CD4-positive, alpha-beta T cell (primary cell): ENCODE data around the gene RARG. TPM values are rescaled to one million over a fixed set of nuclear protein-coding genes. Genes with fewer than 3 reads are reported as not detected.
"Not testable (repeated sequence)": the region's sequence is repeated elsewhere in the genome, so short reads cannot be mapped to it uniquely, and the experiment has no call there.

Source experiments
- ATAC-seq: fragments of 200-7000 bp; cut with Tn5 transposase; one replicate; pipeline ENCODE4 v1.10.0; 2022; ENCODE audit warnings: mild to moderate bottlenecking; ENCODE audit not compliant: poor library complexity
- CTCF ChIA-PET: fragments of 350-600 bp; sonication (Branson Sonifier 250); formaldehyde crosslinking; loops from one replicate; lab custom pipeline; 2021; ENCODE audit warnings: antibody characterized with exemption, inconsistent platforms; lab: Charles Lee
- POLR2A ChIA-PET: fragments of 350-600 bp; sonication (Branson Sonifier 250); formaldehyde crosslinking; loops from one replicate; lab custom pipeline; 2021; ENCODE audit warnings: antibody characterized with exemption, inconsistent platforms; lab: Charles Lee
- DNase-seq, 14 experiments: peaks; one replicate each; pipeline ENCODE4 v3.0.0-alpha.2; 2013 to 2020; ENCODE audit warnings: mixed read lengths in 2 of 14
- H3K27ac ChIP-seq, 2 donors: one replicate each; pipeline versions ENCODE4 v1.5.1 to v1.7.0; 2013; ENCODE audit warnings: low read length in 2 of 2, low read depth in 1 of 2, mild to moderate bottlenecking in 1 of 2
- H3K27me3 ChIP-seq, 2 experiments: 1 replicate in 1 of 2; 2 replicates in 1 of 2; pipeline versions ENCODE4 v1.6.1 to v1.7.0; 2013; ENCODE audit warnings: low read length in 2 of 2, control low read depth in 1 of 2, mild to moderate bottlenecking in 1 of 2, moderate library complexity in 1 of 2; ENCODE audit not compliant: insufficient read depth in 2 of 2, control insufficient read depth in 1 of 2
- H3K36me3 ChIP-seq: one replicate; pipeline ENCODE4 v1.6.1; 2013; ENCODE audit warnings: low read length, control low read depth; ENCODE audit not compliant: insufficient read depth
- H3K4me1 ChIP-seq: one replicate; pipeline ENCODE4 v1.6.1; 2013; ENCODE audit warnings: low read length, control low read depth; ENCODE audit not compliant: insufficient read depth
- H3K4me3 ChIP-seq: one replicate; pipeline ENCODE4 v1.5.1; 2013; ENCODE audit warnings: mild to moderate bottlenecking, low read length, moderate library complexity
- H3K9me3 ChIP-seq, 2 experiments: 1 replicate in 1 of 2; 2 replicates in 1 of 2; pipeline versions ENCODE4 v1.6.1 to v1.7.0; 2013; ENCODE audit warnings: low read length in 2 of 2, mild to moderate bottlenecking in 2 of 2, control low read depth in 1 of 2, moderate library complexity in 1 of 2; ENCODE audit not compliant: control insufficient read depth in 1 of 2, insufficient read depth in 1 of 2
- H3K27ac Mint-ChIP-seq: one replicate; pipeline ENCODE4 v1.8.0; 2020; ENCODE audit warnings: mixed read lengths
- H3K27me3 Mint-ChIP-seq: one replicate; pipeline ENCODE4 v1.8.0; 2021; ENCODE audit warnings: mixed read lengths
- H3K36me3 Mint-ChIP-seq: one replicate; pipeline ENCODE4 v1.8.0; 2021; ENCODE audit warnings: low read depth, mixed read lengths
- H3K4me1 Mint-ChIP-seq: one replicate; pipeline ENCODE4 v1.8.0; 2021; ENCODE audit warnings: low read depth, mixed read lengths
- H3K4me3 Mint-ChIP-seq: one replicate; pipeline ENCODE4 v1.8.0; 2020; ENCODE audit warnings: mild to moderate bottlenecking, mixed read lengths
- H3K9me3 Mint-ChIP-seq: one replicate; pipeline ENCODE4 v1.8.0; 2020; ENCODE audit warnings: mixed read lengths
- intact Hi-C, 2 experiments: fragments of 100-400 bp; cut with DNase I in 1 of 2; cut with micrococcal nuclease in 1 of 2; formaldehyde crosslinking; loops; one replicate each; pipeline versions ENCODE4 v1.15.1 to v1.9.0; 2023 to 2025; cut with DNase I, micrococcal nuclease
- total RNA-seq, 174 experiments: library from RNA in 2 of 174; stranded (reverse) in 2 of 174; gene quantifications; one replicate each; pipeline ENCODE4 v1.2.3 and lab custom pipeline; 2021 to 2026
- TF ChIP-seq, protein P1 (sequence below): fragments of 200-600 bp; IDR thresholded peaks from one replicate; pipeline ENCODE4 v1.8.0; 2022; ENCODE audit warnings: antibody characterized with exemption, mild to moderate bottlenecking

RARG gene
- total RNA-seq, 2 experiments from 2014 or later: 14.0 to 15.8 TPM

- Histone ChIP-seq H3K27ac (peak overlapping the region; percentile 87 to 92), H3K27me3 (no peaks in the 10 kb centered on the region), H3K4me3 (peak overlapping the region; percentile 94), H3K4me1 (peaks cover 49% of the 10 kb centered on the region), H3K9me3 (no peaks in the 10 kb centered on the region), H3K36me3 (peaks cover 31% of the 10 kb centered on the region)
- Mint-ChIP-seq H3K4me3 (peak overlapping the region; percentile 98), H3K9me3 (no peaks in the 10 kb centered on the region), H3K36me3 (peaks cover 47% of the 10 kb centered on the region), H3K27me3 (no peaks in the 10 kb centered on the region), H3K4me1 (peaks cover 51% of the 10 kb centered on the region), H3K27ac (peak overlapping the region; percentile 94)
- DNase-seq (no peak), ATAC-seq (peak; percentile 1)
- intact Hi-C loops: loop anchor here (1.0 to 5.0 kb wide), 4 partner anchors 19 to 89 kb away; partner anchors contain the start of gene ESPL1 (in 1 of the 2)
- CTCF ChIA-PET: interaction anchor here (0.7 to 4.0 kb wide), 11 partner anchors 10 to 496 kb away, joined by 3 to 23 read pairs (median 3); partner anchors contain the start of genes AAAS, ATP5MC2 and ESPL1
- TF ChIP-seq, protein P1, sequence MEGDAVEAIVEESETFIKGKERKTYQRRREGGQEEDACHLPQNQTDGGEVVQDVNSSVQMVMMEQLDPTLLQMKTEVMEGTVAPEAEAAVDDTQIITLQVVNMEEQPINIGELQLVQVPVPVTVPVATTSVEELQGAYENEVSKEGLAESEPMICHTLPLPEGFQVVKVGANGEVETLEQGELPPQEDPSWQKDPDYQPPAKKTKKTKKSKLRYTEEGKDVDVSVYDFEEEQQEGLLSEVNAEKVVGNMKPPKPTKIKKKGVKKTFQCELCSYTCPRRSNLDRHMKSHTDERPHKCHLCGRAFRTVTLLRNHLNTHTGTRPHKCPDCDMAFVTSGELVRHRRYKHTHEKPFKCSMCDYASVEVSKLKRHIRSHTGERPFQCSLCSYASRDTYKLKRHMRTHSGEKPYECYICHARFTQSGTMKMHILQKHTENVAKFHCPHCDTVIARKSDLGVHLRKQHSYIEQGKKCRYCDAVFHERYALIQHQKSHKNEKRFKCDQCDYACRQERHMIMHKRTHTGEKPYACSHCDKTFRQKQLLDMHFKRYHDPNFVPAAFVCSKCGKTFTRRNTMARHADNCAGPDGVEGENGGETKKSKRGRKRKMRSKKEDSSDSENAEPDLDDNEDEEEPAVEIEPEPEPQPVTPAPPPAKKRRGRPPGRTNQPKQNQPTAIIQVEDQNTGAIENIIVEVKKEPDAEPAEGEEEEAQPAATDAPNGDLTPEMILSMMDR: no peak
- POLR2A ChIA-PET: interaction anchor here (0.8 to 3.6 kb wide), 25 partner anchors 10 to 321 kb away, joined by 3 to 53 read pairs (median 9); partner anchors contain the start of genes AAAS, EIF4B, ESPL1 and ITGB7
These were observed 52.3 kb downstream of the RARG start for GRCh38 chr12:53179687-53180219.

DNA sequence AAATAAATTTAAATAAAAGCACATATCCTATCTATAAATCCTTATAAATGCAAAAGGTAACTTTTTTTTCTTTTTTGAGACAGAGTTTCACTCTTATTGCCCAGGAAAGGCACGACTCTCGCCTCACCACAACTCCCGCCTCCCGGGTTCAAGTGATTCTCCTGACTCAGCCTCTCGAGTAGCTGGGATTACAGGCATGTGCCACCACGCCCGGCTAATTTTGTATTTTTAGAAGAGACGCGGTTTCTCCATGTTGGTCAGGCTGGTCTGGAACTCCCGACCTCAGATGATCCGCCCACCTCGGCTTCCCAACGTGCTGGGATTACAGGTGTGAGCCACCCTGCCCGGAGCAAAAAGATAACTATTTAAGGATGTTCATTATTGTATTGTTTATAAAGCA, 53.2 kb downstream of the RARG start:
- Mint-ChIP-seq H3K4me3 (peak overlapping the region; percentile 15), H3K4me1 (peaks cover 44% of the 10 kb centered on the region), H3K27ac (peak overlapping the region; percentile 94), H3K36me3 (peaks cover 39% of the 10 kb centered on the region)
- H3K27me3 ChIP-seq, ATAC-seq, DNase-seq, H3K4me3 ChIP-seq, H3K9me3 Mint-ChIP-seq, H3K9me3 ChIP-seq, intact Hi-C loops, H3K27me3 Mint-ChIP-seq: not testable (repeated sequence)
- ChIA-PET CTCF (interaction anchor here (0.7 to 4.0 kb wide), 4 partner anchors 11 to 131 kb away, joined by 3 to 23 read pairs (median 3); no protein-coding TSS in a partner anchor), POLR2A (interaction anchor here (3.2 kb wide), 1 partner anchor 41 kb away, joined by 30 read pairs; no protein-coding TSS in a partner anchor)
- Histone ChIP-seq H3K27ac (peak overlapping the region in 1 of 2 donors; percentile 87), H3K36me3 (peaks cover 23% of the 10 kb centered on the region), H3K4me1 (peaks cover 40% of the 10 kb centered on the region)

GRCh38 chr12:53177447-53177846, 54.6 kb downstream of the RARG start:
- H3K36me3 ChIP-seq, H3K4me3 ChIP-seq, H3K27ac ChIP-seq, ATAC-seq, POLR2A ChIA-PET, H3K27ac Mint-ChIP-seq, H3K9me3 Mint-ChIP-seq, H3K4me3 Mint-ChIP-seq, H3K9me3 ChIP-seq, H3K27me3 ChIP-seq, DNase-seq, intact Hi-C loops, CTCF ChIA-PET, H3K27me3 Mint-ChIP-seq: not testable (repeated sequence)
- Mint-ChIP-seq H3K4me1 (peaks cover 31% of the 10 kb centered on the region), H3K36me3 (peaks cover 26% of the 10 kb centered on the region)
- H3K4me1 ChIP-seq: peaks cover 28% of the 10 kb centered on the region

DNA sequence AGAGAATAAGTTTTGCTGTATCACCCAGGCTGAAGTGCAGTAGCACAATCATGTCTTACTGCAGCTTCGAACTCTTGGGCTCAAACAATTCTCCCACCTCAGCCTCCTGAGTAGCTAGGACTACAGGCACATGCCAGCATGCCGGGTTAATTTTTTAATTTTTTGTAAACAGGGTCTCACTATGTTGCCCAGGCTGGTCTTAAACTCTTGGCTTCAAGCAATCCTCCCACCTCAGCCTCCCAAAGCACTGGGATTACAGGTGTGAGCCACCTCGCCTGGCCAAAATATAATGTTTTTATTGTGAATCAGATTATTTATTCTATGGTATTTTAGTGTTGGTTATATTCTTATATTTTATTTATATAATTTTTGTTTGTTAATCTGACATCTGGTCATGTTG, 55.3 kb downstream of the RARG start:
- TF ChIP-seq, protein P1: no peak
- Histone ChIP-seq H3K27ac (no peak overlapping the region), H3K9me3 (no peaks in the 10 kb centered on the region), H3K4me1 (peaks cover 21% of the 10 kb centered on the region), H3K36me3 (peaks cover 2% of the 10 kb centered on the region), H3K27me3 (no peaks in the 10 kb centered on the region), H3K4me3 (no peak overlapping the region)
- Mint-ChIP-seq H3K4me1 (peaks cover 24% of the 10 kb centered on the region), H3K4me3 (no peak overlapping the region), H3K9me3 (no peaks in the 10 kb centered on the region), H3K27ac (no peak overlapping the region), H3K36me3 (peaks cover 23% of the 10 kb centered on the region), H3K27me3 (no peaks in the 10 kb centered on the region)
- POLR2A ChIA-PET: no interaction called here
- CTCF ChIA-PET: interaction anchor here (0.9 kb wide), 1 partner anchor 22 kb away, joined by 3 read pairs; no protein-coding TSS in a partner anchor
- ATAC-seq (no peak), DNase-seq (no peak)
- intact Hi-C loops: no loop called here
